Measurements from ENCODE around the gene OLFM1.
"Not testable (repeated sequence)": the region's sequence is repeated elsewhere in the genome, so short reads cannot be mapped to it uniquely, and the experiment has no call there.

The OLFM1 gene

GRCh38 chr9:135157856-135158563, 70.5 kb downstream of the OLFM1 start:
- DNase-seq, result no peak

- DNase-seq, result no peak
Observed at GRCh38 chr9:135158564-135158937, 71.1 kb downstream of the OLFM1 start.

GRCh38 chr9:135159801-135160200, 72.3 kb downstream of the OLFM1 start:
- DNase-seq, result no peak

- no peak for DNase-seq
Observed at GRCh38 chr9:135160862-135161261, 73.4 kb downstream of the OLFM1 start.

GRCh38 chr9:135162599-135162998, 75.1 kb downstream of the OLFM1 start:
- not testable (repeated sequence) for DNase-seq

GRCh38 chr9:135163023-135163780, 75.7 kb downstream of the OLFM1 start:
- DNase-seq, result no peak

GRCh38 chr9:135164036-135164435, 76.6 kb downstream of the OLFM1 start:
- no peak for DNase-seq

GRCh38 chr9:135165003-135165711, 77.7 kb downstream of the OLFM1 start:
- no peak for DNase-seq

- DNase-seq, result no peak
Observed at GRCh38 chr9:135165756-135166519, 78.5 kb downstream of the OLFM1 start.

GRCh38 chr9:135166565-135166964, 79.1 kb downstream of the OLFM1 start:
- no peak for DNase-seq

- DNase-seq, result no peak
Observed at GRCh38 chr9:135167356-135167755, 79.9 kb downstream of the OLFM1 start.

- DNase-seq, result no peak
Observed at GRCh38 chr9:135167849-135168655, 80.6 kb downstream of the OLFM1 start.

GRCh38 chr9:135169709-135170226, 82.3 kb downstream of the OLFM1 start:
- DNase-seq, result no peak

- no peak for DNase-seq
Observed at GRCh38 chr9:135170535-135170934, 83.1 kb downstream of the OLFM1 start.
